Smooth muscle cell (in vitro differentiated cells): ENCODE measurements around the gene GSTP1. TPM values are rescaled to one million over a fixed set of nuclear protein-coding genes. Genes with fewer than 3 reads are reported as not detected.

Experiments used
- DNase-seq: peaks from one replicate; lab custom pipeline; 2025; ENCODE audit not compliant: unreplicated experiment; lab: John Stamatoyannopoulos, UW
- H2AFZ ChIP-seq: fragments of 200-600 bp; sonication (generic); 2 replicates; pipeline ENCODE4 v1.6.0; 2016; ENCODE audit warnings: antibody characterized with exemption, low read depth, mild to moderate bottlenecking
- H3F3A ChIP-seq: fragments of 200-600 bp; sonication (generic); 2 replicates; pipeline ENCODE4 v1.6.0; 2017; ENCODE audit warnings: antibody characterized with exemption, low read depth
- H3K27ac ChIP-seq: fragments of 200-600 bp; sonication (generic); 2 replicates; pipeline ENCODE4 v1.5.1; 2016; ENCODE audit warnings: low read depth, mild to moderate bottlenecking
- H3K27me3 ChIP-seq: fragments of 200-600 bp; sonication (generic); 2 replicates; pipeline ENCODE4 v1.6.1; 2016; ENCODE audit warnings: low read depth, mild to moderate bottlenecking
- H3K36me3 ChIP-seq: fragments of 200-600 bp; sonication (generic); 2 replicates; pipeline ENCODE4 v1.5.1; 2016; ENCODE audit warnings: low read depth
- H3K4me1 ChIP-seq: fragments of 200-600 bp; sonication (generic); 2 replicates; pipeline ENCODE4 v1.5.1; 2016; ENCODE audit warnings: low read depth
- H3K4me2 ChIP-seq: fragments of 200-600 bp; sonication (generic); 2 replicates; pipeline ENCODE4 v1.6.0; 2016; ENCODE audit warnings: mild to moderate bottlenecking
- H3K4me3 ChIP-seq: fragments of 200-600 bp; sonication (generic); 2 replicates; pipeline ENCODE4 v1.5.1; 2016; ENCODE audit warnings: mild to moderate bottlenecking
- H3K79me2 ChIP-seq: fragments of 200-600 bp; sonication (generic); 2 replicates; pipeline ENCODE4 v1.6.0; 2016; ENCODE audit warnings: low read depth, mild to moderate bottlenecking
- H3K9ac ChIP-seq: fragments of 200-600 bp; sonication (generic); 2 replicates; pipeline ENCODE4 v1.6.0; 2016; ENCODE audit warnings: low read depth
- H3K9me3 ChIP-seq: fragments of 200-600 bp; sonication (generic); replicated peaks from 2 replicates; pipeline ENCODE4 v1.5.1; 2016; ENCODE audit warnings: low read depth
- H4K20me1 ChIP-seq: fragments of 200-600 bp; sonication (generic); 2 replicates; pipeline ENCODE4 v1.6.0; 2016; ENCODE audit warnings: low read depth
- CTCF ChIP-seq: fragments of 200-600 bp; sonication (generic); IDR thresholded peaks from 2 replicates; pipeline ENCODE4 v1.5.1; 2017; ENCODE audit warnings: borderline replicate concordance, mild to moderate bottlenecking, antibody characterized with exemption; ENCODE audit not compliant: insufficient read depth, poor library complexity, severe bottlenecking
- WGBS: methylation state at CpG from one replicate; pipeline ENCODE4 v1.1.7; 2016; ENCODE audit warnings: low lambda C conversion rate; 5-methylcytosine and 5-hydroxymethylcytosine counted together
- polyA plus RNA-seq: library from polyadenylated mRNA; unstranded; fragments of >200 nt; fragmentation: Nextera tagmentation; extraction: Ambion mirVana; gene quantifications from 2 replicates; pipeline ENCODE4 v1.2.1, GENCODE V29; 2016
- total RNA-seq: library from RNA; depleted of rRNA; stranded (reverse); fragments of >200 nt; gene quantifications from 2 replicates; pipeline ENCODE4 v1.2.3, GENCODE V29; 2014

The GSTP1 gene
- total and polyA plus RNA-seq, 2 experiments from 2014 or later = 874 to 1,489 TPM

DNA sequence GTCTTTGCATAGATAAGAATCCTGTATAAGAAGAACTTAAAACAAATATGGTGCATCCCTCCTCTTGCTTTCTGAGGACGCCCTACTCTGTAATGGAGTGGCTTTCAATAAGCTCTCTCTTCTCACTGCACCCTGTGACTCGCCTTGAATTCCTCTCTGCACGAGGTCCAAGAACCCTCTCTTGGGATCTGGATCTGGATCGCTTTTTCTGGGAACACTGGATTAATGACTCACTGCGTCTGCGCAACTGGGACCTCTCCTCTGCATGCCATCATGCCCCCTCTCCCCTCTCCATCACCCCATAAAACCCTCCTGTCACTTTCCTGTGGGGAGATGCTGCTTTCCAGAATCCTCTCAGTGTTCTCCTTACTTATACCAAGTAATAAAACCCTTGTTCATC lies 45.3 kb upstream of the GSTP1 start:
- peaks cover 4% of the 10 kb centered on the region for H3K9me3 ChIP-seq
- TF ChIP-seq CTCF = no peak
- no peak overlapping the region for H3K27ac ChIP-seq
- no peak overlapping the region for H2AFZ ChIP-seq
- 54% methylated on average over 6 of the region's 6 CpGs for WGBS
- H3K79me2 ChIP-seq = no peaks in the 10 kb centered on the region
- H3K4me2 ChIP-seq = no peak overlapping the region
- H3K27me3 ChIP-seq = no peaks in the 10 kb centered on the region
- no peaks in the 10 kb centered on the region for H3K36me3 ChIP-seq
- no peaks in the 10 kb centered on the region for H4K20me1 ChIP-seq
- H3K9ac ChIP-seq = no peak overlapping the region
- no peaks in the 10 kb centered on the region for H3K4me1 ChIP-seq
- H3K4me3 ChIP-seq = no peak overlapping the region
- no peaks in the 10 kb centered on the region for H3F3A ChIP-seq
- DNase-seq = no peak

DNA sequence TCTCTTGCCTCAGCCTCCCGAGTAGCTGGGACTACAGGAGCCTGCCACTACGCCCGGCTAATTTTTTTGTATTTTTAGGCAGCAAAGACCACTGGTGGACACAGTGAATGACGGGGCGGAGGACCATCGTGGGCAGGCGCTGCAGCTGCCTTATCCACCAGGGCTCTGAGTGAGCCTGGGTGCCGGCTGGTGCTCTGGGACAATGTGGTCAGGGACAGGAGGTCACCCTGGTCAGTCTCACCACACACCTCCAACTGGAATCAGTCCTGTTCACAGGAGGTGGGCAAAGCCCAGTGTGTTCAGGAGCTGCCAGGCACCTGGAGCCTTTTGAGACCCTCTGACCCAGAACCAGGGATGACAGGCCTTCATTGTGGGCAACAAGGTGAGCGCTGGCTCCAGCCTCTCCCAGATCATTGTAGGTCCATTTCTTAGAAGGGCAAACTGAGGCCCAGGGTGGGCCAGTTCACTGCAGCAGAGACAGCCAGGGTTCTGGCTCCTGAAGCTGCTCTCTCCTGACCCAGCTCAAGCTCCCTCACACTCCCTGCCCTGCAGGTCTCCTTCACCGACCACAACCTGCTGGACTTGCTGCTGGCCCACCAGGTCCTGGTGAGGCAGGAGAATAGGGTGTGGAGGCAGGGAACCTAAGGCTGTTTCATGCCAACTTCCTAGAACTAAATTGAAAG lies 44.6 kb upstream of the GSTP1 start:
- H3F3A ChIP-seq = no peaks in the 10 kb centered on the region
- H3K27me3 ChIP-seq = no peaks in the 10 kb centered on the region
- H3K36me3 ChIP-seq = no peaks in the 10 kb centered on the region
- H3K9ac ChIP-seq = no peak overlapping the region
- no peak overlapping the region for H3K27ac ChIP-seq
- H4K20me1 ChIP-seq = no peaks in the 10 kb centered on the region
- H3K9me3 ChIP-seq = no peaks in the 10 kb centered on the region
- no peak overlapping the region for H3K4me2 ChIP-seq
- H3K4me3 ChIP-seq = no peak overlapping the region
- no peaks in the 10 kb centered on the region for H3K79me2 ChIP-seq
- H2AFZ ChIP-seq = no peak overlapping the region
- no peak for TF ChIP-seq CTCF
- no peak for DNase-seq
- no peaks in the 10 kb centered on the region for H3K4me1 ChIP-seq
- 87% methylated on average over 10 of the region's 10 CpGs for WGBS

DNA sequence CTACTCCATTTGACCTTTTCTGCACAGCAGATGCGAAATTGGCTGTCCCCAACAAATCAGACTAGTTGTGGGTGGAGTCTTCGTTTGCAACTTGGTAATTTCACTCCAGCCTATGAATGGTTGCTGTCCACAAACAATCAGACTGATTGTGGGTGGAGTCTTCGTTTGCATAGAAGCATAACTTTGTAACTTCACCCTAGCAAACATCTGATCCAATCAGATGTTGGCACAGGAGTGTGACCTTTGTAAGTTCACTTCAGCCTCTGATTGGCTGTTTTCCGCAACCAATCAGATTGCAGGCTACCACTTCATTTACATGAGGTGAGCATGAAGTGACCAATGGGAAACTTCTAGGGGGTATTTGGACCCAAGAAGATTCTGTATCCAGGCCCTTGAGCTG lies 44.1 kb upstream of the GSTP1 start:
- Histone ChIP-seq H3K27me3 (no peaks in the 10 kb centered on the region), H3K9me3 (no peaks in the 10 kb centered on the region), H3K79me2 (no peaks in the 10 kb centered on the region), H3K4me1 (no peaks in the 10 kb centered on the region), H4K20me1 (no peaks in the 10 kb centered on the region), H2AFZ (no peak overlapping the region), H3K27ac (no peak overlapping the region), H3K4me2 (no peak overlapping the region), H3F3A (no peaks in the 10 kb centered on the region), H3K4me3 (no peak overlapping the region), H3K9ac (no peak overlapping the region), H3K36me3 (no peaks in the 10 kb centered on the region)
- no peak for TF ChIP-seq CTCF
- 91% methylated on average over 4 of the region's 4 CpGs for WGBS
- DNase-seq = no peak

DNA sequence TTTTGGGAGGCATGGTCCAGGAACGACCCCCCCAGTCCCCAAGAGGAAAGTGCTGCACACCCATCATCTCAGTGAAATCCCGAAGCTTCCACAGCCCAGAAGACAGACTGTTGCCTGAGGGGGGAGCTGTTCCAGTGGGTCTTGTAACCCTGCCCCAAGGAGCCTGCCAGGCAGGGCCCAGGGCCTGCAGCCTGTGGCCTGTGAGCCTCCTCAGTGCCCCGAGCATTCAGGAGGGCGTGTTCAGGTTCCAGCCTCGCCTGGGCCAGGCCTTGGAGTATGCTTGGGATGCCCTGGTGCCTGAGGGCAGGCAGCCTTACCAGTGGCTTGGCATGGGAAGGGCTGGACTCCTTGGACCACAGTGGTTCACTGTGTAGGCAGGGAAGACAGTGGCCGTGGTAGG lies 42.4 kb upstream of the GSTP1 start:
- H4K20me1 ChIP-seq = no peaks in the 10 kb centered on the region
- no peaks in the 10 kb centered on the region for H3K4me1 ChIP-seq
- no peak overlapping the region for H3K27ac ChIP-seq
- no peak overlapping the region for H3K4me2 ChIP-seq
- no peaks in the 10 kb centered on the region for H3K36me3 ChIP-seq
- H3K27me3 ChIP-seq = no peaks in the 10 kb centered on the region
- no peak for DNase-seq
- no peaks in the 10 kb centered on the region for H3K79me2 ChIP-seq
- H3K9me3 ChIP-seq = no peaks in the 10 kb centered on the region
- no peak overlapping the region for H3K4me3 ChIP-seq
- H3K9ac ChIP-seq = no peak overlapping the region
- H2AFZ ChIP-seq = no peak overlapping the region
- 87% methylated on average over 6 of the region's 6 CpGs for WGBS
- H3F3A ChIP-seq = no peaks in the 10 kb centered on the region
- TF ChIP-seq CTCF = no peak
